CD14-positive monocyte (primary cell): ENCODE measurements around the gene OGFOD3. TPM values are rescaled to one million over a fixed set of nuclear protein-coding genes. Genes with fewer than 3 reads are reported as not detected.
A peak's percentile ranks its signal among the peaks of the same experiment; 100 is the strongest.

Experiments used
- DNase-seq, 3 donors: peaks; one replicate each; pipeline ENCODE4 v3.0.0-alpha.2; 2011 to 2022
- H2AFZ ChIP-seq: 2 replicates; pipeline ENCODE4 v1.6.0; 2012; ENCODE audit warnings: mild to moderate bottlenecking, low read depth, low read length, inconsistent platforms; ENCODE audit not compliant: insufficient read depth, poor library complexity, severe bottlenecking
- H3K27ac ChIP-seq, 2 donors: 1 replicate in 1 of 2; 2 replicates in 1 of 2; pipeline ENCODE4 v1.5.1; 2012 to 2013; ENCODE audit warnings: low read length in 2 of 2, control low read depth in 1 of 2, inconsistent platforms in 1 of 2, low read depth in 1 of 2, mild to moderate bottlenecking in 1 of 2
- H3K27me3 ChIP-seq, 2 donors: one replicate each; pipeline versions ENCODE4 v1.6.0 to v1.6.1; 2011 to 2013; ENCODE audit warnings: low read length in 2 of 2; ENCODE audit not compliant: control insufficient read depth in 2 of 2, insufficient read depth in 2 of 2
- H3K36me3 ChIP-seq, 2 donors: replicated peaks in 1 of 2; 1 replicate in 1 of 2; 2 replicates in 1 of 2; pipeline versions ENCODE4 v1.5.1 to v1.6.1; 2012 to 2013; ENCODE audit warnings: low read length in 2 of 2, control low read depth in 1 of 2, inconsistent platforms in 1 of 2, mild to moderate bottlenecking in 1 of 2; ENCODE audit not compliant: insufficient read depth in 2 of 2, control insufficient read depth in 1 of 2
- H3K4me1 ChIP-seq, 2 donors: 1 replicate in 1 of 2; 2 replicates in 1 of 2; pipeline versions ENCODE4 v1.5.1 to v1.6.1; 2012 to 2013; ENCODE audit warnings: low read length in 2 of 2, control low read depth in 1 of 2, inconsistent platforms in 1 of 2, mild to moderate bottlenecking in 1 of 2, moderate library complexity in 1 of 2; ENCODE audit not compliant: insufficient read depth in 2 of 2, control insufficient read depth in 1 of 2
- H3K4me2 ChIP-seq: replicated peaks from 2 replicates; pipeline ENCODE3; 2012; ENCODE audit warnings: low read length, moderate library complexity, mild to moderate bottlenecking; ENCODE audit not compliant: poor library complexity, severe bottlenecking; ENCODE audit errors: extremely low read depth
- H3K4me3 ChIP-seq, 3 experiments: fragments of 200-600 bp in 1 of 3; sonication (generic) in 1 of 3; replicated peaks in 1 of 3; 1 replicate in 2 of 3; 2 replicates in 1 of 3; pipeline ENCODE4 v1.5.1; 2011 to 2013; ENCODE audit warnings: low read length in 3 of 3, mild to moderate bottlenecking in 3 of 3, control low read depth in 2 of 3, low read depth in 2 of 3, inconsistent platforms in 1 of 3, moderate library complexity in 1 of 3
- H3K79me2 ChIP-seq: 2 replicates; pipeline ENCODE4 v1.6.0; 2012; ENCODE audit warnings: mild to moderate bottlenecking, control low read depth, inconsistent platforms, low read length, moderate library complexity; ENCODE audit not compliant: insufficient read depth
- H3K9ac ChIP-seq: 2 replicates; pipeline ENCODE4 v1.6.0; 2017; ENCODE audit warnings: low read length, mild to moderate bottlenecking; ENCODE audit not compliant: insufficient read depth, poor library complexity, severe bottlenecking
- H3K9me3 ChIP-seq, 2 donors: replicated peaks in 1 of 2; 1 replicate in 1 of 2; 2 replicates in 1 of 2; pipeline versions ENCODE4 v1.5.1 to v1.6.1; 2012 to 2013; ENCODE audit warnings: low read length in 2 of 2, control low read depth in 1 of 2; ENCODE audit not compliant: control insufficient read depth in 1 of 2, insufficient read depth in 1 of 2
- H4K20me1 ChIP-seq: 2 replicates; pipeline ENCODE4 v1.6.0; 2012; ENCODE audit warnings: mild to moderate bottlenecking, low read length, control low read depth, moderate library complexity; ENCODE audit not compliant: insufficient read depth
- H3K27ac Mint-ChIP-seq, 7 donors: one replicate each; pipeline ENCODE4 v1.8.0; 2020; ENCODE audit warnings: mild to moderate bottlenecking in 7 of 7, mixed read lengths in 7 of 7, moderate library complexity in 6 of 7, inconsistent platforms in 2 of 7
- H3K27me3 Mint-ChIP-seq, 3 donors: one replicate each; pipeline ENCODE4 v1.8.0; 2021 to 2022; ENCODE audit warnings: low read depth in 3 of 3, mild to moderate bottlenecking in 3 of 3, mixed read lengths in 3 of 3, moderate library complexity in 3 of 3, inconsistent platforms in 1 of 3
- H3K36me3 Mint-ChIP-seq, 2 donors: one replicate each; pipeline ENCODE4 v1.8.0; 2020; ENCODE audit warnings: mixed read lengths in 2 of 2, inconsistent platforms in 1 of 2, mild to moderate bottlenecking in 1 of 2
- H3K4me1 Mint-ChIP-seq: one replicate; pipeline ENCODE4 v1.8.0; 2020; ENCODE audit warnings: mild to moderate bottlenecking, mixed read lengths
- H3K4me3 Mint-ChIP-seq, 2 donors: one replicate each; pipeline ENCODE4 v1.8.0; 2020; ENCODE audit warnings: mild to moderate bottlenecking in 2 of 2, mixed read lengths in 2 of 2, moderate library complexity in 1 of 2
- H3K9me3 Mint-ChIP-seq, 7 donors: one replicate each; pipeline ENCODE4 v1.8.0; 2020 to 2022; ENCODE audit warnings: mixed read lengths in 7 of 7, mild to moderate bottlenecking in 6 of 7, moderate library complexity in 6 of 7, inconsistent platforms in 2 of 7
- CTCF ChIP-seq: fragments of 200-600 bp; IDR thresholded peaks from one replicate; pipeline ENCODE4 v1.8.0; 2022; ENCODE audit warnings: antibody characterized with exemption, mild to moderate bottlenecking
- WGBS: methylation state at CpG from one replicate; pipeline ENCODE4 v1.1.5; 2013; ENCODE audit warnings: missing lambda C conversion rate; ENCODE audit not compliant: insufficient coverage; 5-methylcytosine and 5-hydroxymethylcytosine counted together
- intact Hi-C, 2 donors: fragments of 100-400 bp; cut with micrococcal nuclease; formaldehyde crosslinking; loops; one replicate each; pipeline versions ENCODE4 v1.15.0 to v1.15.1; 2023
- polyA plus RNA-seq, 3 donors: library from polyadenylated mRNA; depleted of rRNA in 1 of 3; unstranded in 2 of 3; stranded (reverse) in 1 of 3; fragments of 300-500 nt in 2 of 3; fragments of >200 nt in 1 of 3; fragmentation: Illumina TruSeq in 2 of 3; gene quantifications; 1 replicate in 2 of 3; 2 replicates in 1 of 3; pipeline ENCODE4 v1.2.3, GENCODE V29; 2012 to 2021

Gene OGFOD3
- polyA plus RNA-seq, 3 donors = 17.9 to 36.4 (median 25.2) TPM

DNA sequence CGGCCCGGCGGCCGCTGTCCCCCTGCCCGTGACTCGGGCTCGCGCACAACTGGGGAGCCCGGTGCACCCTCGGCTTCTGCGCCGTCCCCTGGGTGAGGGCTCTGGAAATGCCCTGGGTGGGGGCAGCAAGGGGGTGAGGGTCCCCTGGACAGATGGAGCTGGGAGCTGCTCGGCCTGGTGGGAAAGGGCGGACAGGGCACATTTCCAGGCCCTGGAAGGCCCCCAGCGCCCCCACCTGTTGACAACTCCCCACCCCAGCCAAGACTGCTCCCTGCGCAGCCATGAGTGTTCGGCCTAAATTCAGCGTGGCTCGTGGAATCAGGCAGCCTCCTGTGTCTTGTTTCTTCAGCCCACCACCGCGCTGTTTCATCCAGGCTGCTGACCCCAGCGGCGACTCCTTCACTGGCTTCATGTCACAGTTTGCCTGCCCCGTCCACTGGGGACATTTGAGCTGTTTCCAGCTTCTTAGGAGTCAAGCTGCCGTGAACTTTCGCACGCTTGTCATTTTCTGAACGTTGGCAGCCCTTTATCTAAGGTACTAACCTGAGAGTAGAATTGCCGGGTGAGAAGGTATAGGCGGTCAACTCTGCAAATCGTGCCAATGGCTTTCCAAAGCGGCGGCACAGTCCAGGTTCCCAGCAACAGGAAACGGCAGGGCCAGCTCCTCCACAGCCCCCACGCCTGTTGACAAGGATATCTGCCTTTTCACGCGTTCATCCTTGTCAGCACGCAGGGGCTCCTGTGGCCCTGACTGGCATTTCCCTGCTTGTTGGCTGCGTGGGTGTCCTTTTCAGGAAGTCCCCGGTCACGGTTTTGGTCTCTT is 45.9 kb downstream of the OGFOD3 start:
- Mint-ChIP-seq H3K4me1 (peaks cover 13% of the 10 kb centered on the region), H3K27me3 (peaks cover 58 to 86% (median 70%) of the 10 kb centered on the region in 3 donors)
- H3K9ac ChIP-seq = no peak overlapping the region

More for the DNA sequence above, 45.9 kb downstream of the OGFOD3 start:
- H3K9me3 ChIP-seq = peaks cover 0 to 7% of the 10 kb centered on the region in 2 donors
- no peak overlapping the region for H3K27ac Mint-ChIP-seq
- WGBS = 33% methylated on average over 36 of the region's 41 CpGs
- no peak for TF ChIP-seq CTCF
- intact Hi-C loops = no loop called here
- H3K27me3 ChIP-seq = peaks cover 24 to 62% of the 10 kb centered on the region in 2 donors
- H2AFZ ChIP-seq = no peak overlapping the region
- no peaks in the 10 kb centered on the region for H4K20me1 ChIP-seq
- H3K4me1 ChIP-seq = peaks cover 4 to 13% of the 10 kb centered on the region in 2 donors
- no peak overlapping the region for H3K27ac ChIP-seq
- no peak for DNase-seq
- H3K9me3 Mint-ChIP-seq = peaks cover 0 to 16% (median 5%) of the 10 kb centered on the region in 7 donors
- H3K36me3 Mint-ChIP-seq = peaks cover 0 to 1% of the 10 kb centered on the region in 2 donors
- no peak overlapping the region for H3K4me3 ChIP-seq
- H3K4me2 ChIP-seq = no peak overlapping the region
- H3K4me3 Mint-ChIP-seq = peak overlapping the region in 1 of 2 donors; percentile 81
- H3K79me2 ChIP-seq = no peaks in the 10 kb centered on the region
- no peaks in the 10 kb centered on the region for H3K36me3 ChIP-seq
